HEK293 (cell line): ENCODE measurements around the gene SGMS1.

Experiments
- CTCF ChIA-PET: fragments of 350-600 bp; formaldehyde crosslinking; extraction: SDS; loops from one replicate; lab custom pipeline; 2021; ENCODE audit warnings: antibody characterized with exemption; lab: Yijun Ruan, JAX
- POLR2A ChIA-PET: fragments of 300-600 bp; formaldehyde crosslinking; extraction: SDS; loops from one replicate; lab custom pipeline; 2020; ENCODE audit warnings: antibody characterized with exemption, inconsistent platforms; lab: Yijun Ruan, JAX
- H3K27ac ChIP-seq: fragments of 200-500 bp; sonication (Bioruptor generic); 2 replicates; pipeline ENCODE4 v1.5.1; 2014; ENCODE audit warnings: low read depth, low read length, control low read depth, inconsistent platforms; ENCODE audit errors: extremely low read depth
- H3K36me3 ChIP-seq, 2 experiments: fragments of 200-500 bp in 1 of 2; sonication (Bioruptor generic) in 1 of 2; 1 replicate in 1 of 2; 2 replicates in 1 of 2; pipeline ENCODE4 v1.5.1; 2014 to 2017; ENCODE audit warnings: inconsistent platforms in 2 of 2, low read length in 2 of 2; ENCODE audit not compliant: control insufficient read depth in 2 of 2, insufficient read depth in 1 of 2
- H3K4me1 ChIP-seq: fragments of 200-500 bp; sonication (Bioruptor generic); 2 replicates; pipeline ENCODE4 v1.5.1; 2014; ENCODE audit warnings: mild to moderate bottlenecking, low read length, inconsistent platforms; ENCODE audit not compliant: control insufficient read depth, insufficient read depth
- H3K4me3 ChIP-seq: 2 replicates; pipeline ENCODE4 v1.5.1; 2011; ENCODE audit warnings: low read depth, mild to moderate bottlenecking, control low read depth, low read length, moderate library complexity
- H3K9me3 ChIP-seq: fragments of 200-500 bp; sonication (Bioruptor generic); 2 replicates; pipeline ENCODE4 v1.5.1; 2014; ENCODE audit warnings: low read depth, low read length, inconsistent platforms; ENCODE audit not compliant: control insufficient read depth, insufficient read depth
- BCL11A ChIP-seq: fragments of 450-650 bp; formaldehyde crosslinking; IDR thresholded peaks from 2 replicates; pipeline ENCODE4 v1.5.1; 2016; ENCODE audit warnings: low read depth, missing biosample characterization, missing genetic modification characterization
- BCL11B ChIP-seq: fragments of 450-650 bp; formaldehyde crosslinking; IDR thresholded peaks from 2 replicates; pipeline ENCODE4 v1.5.1; 2016; ENCODE audit warnings: low read depth, missing biosample characterization, missing genetic modification characterization
- GFI1B ChIP-seq: fragments of 450-650 bp; formaldehyde crosslinking; IDR thresholded peaks from 2 replicates; pipeline ENCODE4 v1.5.1; 2016; ENCODE audit warnings: missing biosample characterization, missing genetic modification characterization
- MYNN ChIP-seq: fragments of 450-650 bp; formaldehyde crosslinking; IDR thresholded peaks from 2 replicates; pipeline ENCODE4 v1.5.1; 2016; ENCODE audit warnings: missing biosample characterization, missing genetic modification characterization, borderline replicate concordance
- PATZ1 ChIP-seq: fragments of 450-650 bp; formaldehyde crosslinking; IDR thresholded peaks from 2 replicates; pipeline ENCODE4 v1.5.1; 2016; ENCODE audit warnings: missing biosample characterization, missing genetic modification characterization
- SP7 ChIP-seq: fragments of 450-650 bp; formaldehyde crosslinking; IDR thresholded peaks from 2 replicates; pipeline ENCODE4 v1.5.1; 2016; ENCODE audit warnings: missing biosample characterization, missing genetic modification characterization
- WT1 ChIP-seq: fragments of 450-650 bp; formaldehyde crosslinking; IDR thresholded peaks from 2 replicates; pipeline ENCODE4 v1.5.1; 2016; ENCODE audit warnings: missing biosample characterization, missing genetic modification characterization
- ZEB2 ChIP-seq: fragments of 450-650 bp; formaldehyde crosslinking; IDR thresholded peaks from 2 replicates; pipeline ENCODE4 v1.5.1; 2016; ENCODE audit warnings: missing biosample characterization, missing genetic modification characterization
- ZNF10 ChIP-seq: fragments of 450-650 bp; formaldehyde crosslinking; IDR thresholded peaks from 2 replicates; pipeline ENCODE4 v1.5.1; 2017; ENCODE audit warnings: missing biosample characterization, missing genetic modification characterization
- ZNF114 ChIP-seq: fragments of 450-650 bp; formaldehyde crosslinking; IDR thresholded peaks from 2 replicates; pipeline ENCODE4 v1.5.0; 2017; ENCODE audit warnings: missing biosample characterization, missing genetic modification characterization
- ZNF239 ChIP-seq: fragments of 450-650 bp; formaldehyde crosslinking; IDR thresholded peaks from 2 replicates; pipeline ENCODE4 v1.5.1; 2016; ENCODE audit warnings: missing biosample characterization, missing genetic modification characterization
- ZNF311 ChIP-seq: fragments of 450-650 bp; formaldehyde crosslinking; IDR thresholded peaks from 2 replicates; pipeline ENCODE4 v1.5.1; 2017; ENCODE audit warnings: missing biosample characterization, missing genetic modification characterization, borderline replicate concordance
- ZNF391 ChIP-seq: fragments of 450-650 bp; formaldehyde crosslinking; IDR thresholded peaks from 2 replicates; pipeline ENCODE4 v1.5.1; 2016; ENCODE audit warnings: low read depth, missing biosample characterization, missing genetic modification characterization, borderline replicate concordance
- ZNF433 ChIP-seq: fragments of 450-650 bp; formaldehyde crosslinking; IDR thresholded peaks from 2 replicates; pipeline ENCODE4 v1.5.1; 2016; ENCODE audit warnings: missing biosample characterization, missing genetic modification characterization, low read depth
- ZNF548 ChIP-seq: fragments of 450-650 bp; formaldehyde crosslinking; IDR thresholded peaks from 2 replicates; pipeline ENCODE4 v1.5.1; 2016; ENCODE audit warnings: missing biosample characterization, missing genetic modification characterization
- ZNF624 ChIP-seq: fragments of 450-650 bp; formaldehyde crosslinking; IDR thresholded peaks from 2 replicates; pipeline ENCODE4 v1.5.1; 2017; ENCODE audit warnings: missing biosample characterization, missing genetic modification characterization
- ZNF660 ChIP-seq: fragments of 450-650 bp; IDR thresholded peaks from 2 replicates; pipeline ENCODE4 v1.5.1; 2018; ENCODE audit warnings: missing biosample characterization, mild to moderate bottlenecking, missing genetic modification characterization
- ZNF707 ChIP-seq: fragments of 450-650 bp; formaldehyde crosslinking; IDR thresholded peaks from 2 replicates; pipeline ENCODE4 v1.5.1; 2016; ENCODE audit warnings: missing biosample characterization, missing genetic modification characterization
- ZSCAN18 ChIP-seq: fragments of 450-650 bp; formaldehyde crosslinking; IDR thresholded peaks from 2 replicates; pipeline ENCODE4 v1.5.1; 2016; ENCODE audit warnings: missing biosample characterization, missing genetic modification characterization
- TF ChIP-seq, protein P1 (sequence below): fragments of 450-650 bp; formaldehyde crosslinking; IDR thresholded peaks from 2 replicates; pipeline ENCODE4 v1.5.1; 2016; ENCODE audit warnings: missing biosample characterization, missing genetic modification characterization

Gene SGMS1

GRCh38 chr10:50289196-50289595 is 334.6 kb downstream of the SGMS1 start (continued):
- TF ChIP-seq, protein P1, sequence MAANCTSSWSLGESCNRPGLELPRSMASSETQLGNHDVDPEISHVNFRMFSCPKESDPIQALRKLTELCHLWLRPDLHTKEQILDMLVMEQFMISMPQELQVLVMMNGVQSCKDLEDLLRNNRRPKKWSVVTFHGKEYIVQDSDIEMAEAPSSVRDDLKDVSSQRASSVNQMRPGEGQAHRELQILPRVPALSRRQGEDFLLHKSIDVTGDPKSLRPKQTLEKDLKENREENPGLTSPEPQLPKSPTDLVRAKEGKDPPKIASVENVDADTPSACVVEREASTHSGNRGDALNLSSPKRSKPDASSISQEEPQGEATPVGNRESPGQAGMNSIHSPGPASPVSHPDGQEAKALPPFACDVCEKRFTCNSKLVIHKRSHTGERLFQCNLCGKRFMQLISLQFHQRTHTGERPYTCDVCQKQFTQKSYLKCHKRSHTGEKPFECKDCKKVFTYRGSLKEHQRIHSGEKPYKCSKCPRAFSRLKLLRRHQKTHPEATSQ: no peak

DNA sequence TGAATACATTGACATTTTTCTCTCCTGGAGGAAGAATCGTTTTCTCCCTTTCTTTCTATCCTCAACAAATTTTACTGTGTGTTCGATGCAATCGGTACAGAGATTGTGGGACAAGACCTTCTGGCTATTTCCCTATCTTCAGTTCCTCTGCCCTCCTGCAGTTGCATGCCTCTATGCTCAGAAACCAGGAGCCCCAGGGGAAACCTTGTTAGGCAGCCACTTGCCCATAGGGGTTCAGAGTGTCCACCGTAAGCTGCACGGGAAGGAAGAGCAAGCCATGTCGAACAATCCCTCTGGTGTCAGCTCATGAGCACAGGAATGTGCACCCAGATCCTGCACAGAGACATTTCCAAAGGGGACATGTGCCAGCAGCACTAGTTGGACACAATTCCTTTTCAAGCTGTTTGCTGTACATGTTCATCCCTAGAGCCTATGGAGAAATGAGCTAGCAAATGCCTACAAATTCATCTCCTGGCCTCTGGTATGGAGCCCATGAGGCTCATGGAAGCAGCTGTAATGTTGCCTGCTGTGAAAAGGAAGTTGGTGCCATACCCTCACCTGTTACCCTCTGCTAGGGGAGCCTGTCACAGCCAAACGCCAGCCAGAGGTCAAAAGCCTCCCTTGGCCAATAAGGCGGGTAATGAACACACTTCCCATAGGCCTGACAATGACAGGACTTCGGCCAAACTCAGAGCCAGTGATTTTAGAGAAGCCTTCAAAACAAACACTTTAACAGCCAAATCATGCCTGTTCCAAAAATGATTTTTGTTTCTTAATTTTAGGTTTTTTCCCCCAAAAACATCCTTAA is 336.6 kb downstream of the SGMS1 start:
- POLR2A ChIA-PET: no interaction called here
- Histone ChIP-seq H3K4me3 (no peak overlapping the region), H3K4me1 (no peaks in the 10 kb centered on the region), H3K9me3 (no peaks in the 10 kb centered on the region), H3K27ac (no peak overlapping the region), H3K36me3 (no peaks in the 10 kb centered on the region)
- CTCF ChIA-PET: no interaction called here
- no peak for TF ChIP-seq ZNF391 (tag by site-specific recombination)
- no peak for TF ChIP-seq ZNF239 (tag by site-specific recombination)
- TF ChIP-seq ZNF707 (tag by site-specific recombination): no peak

- POLR2A ChIA-PET: no interaction called here
- TF ChIP-seq BCL11B (tag by site-specific recombination) (no peak), SP7 (tag by site-specific recombination) (no peak), BCL11A (tag by site-specific recombination) (no peak), ZNF10 (tag by site-specific recombination) (no peak), MYNN (tag by site-specific recombination) (no peak), WT1 (tag by site-specific recombination) (no peak), ZNF624 (tag by site-specific recombination) (no peak), PATZ1 (no peak), ZNF707 (tag by site-specific recombination) (no peak), GFI1B (tag by site-specific recombination) (no peak)
- CTCF ChIA-PET: no interaction called here
Observed at GRCh38 chr10:50286517-50286916, 337.2 kb downstream of the SGMS1 start.

GRCh38 chr10:50281967-50282522 is 341.7 kb downstream of the SGMS1 start:
- POLR2A ChIA-PET: no interaction called here

More at GRCh38 chr10:50286517-50286916, 337.2 kb downstream of the SGMS1 start:
- H3K9me3 ChIP-seq: no peaks in the 10 kb centered on the region
- H3K4me1 ChIP-seq: no peaks in the 10 kb centered on the region
- no peaks in the 10 kb centered on the region for H3K36me3 ChIP-seq
- no peak overlapping the region for H3K4me3 ChIP-seq
- no peak overlapping the region for H3K27ac ChIP-seq

More at GRCh38 chr10:50281967-50282522, 341.7 kb downstream of the SGMS1 start:
- CTCF ChIA-PET: interaction anchor here (0.6 to 0.7 kb wide), 2 partner anchors 1114 to 1457 kb away, joined by 3 read pairs; no protein-coding TSS in a partner anchor
- TF ChIP-seq ZNF548 (tag by site-specific recombination) (no peak), ZNF114 (tag by site-specific recombination) (no peak), ZNF311 (tag by site-specific recombination) (no peak), ZEB2 (no peak), ZSCAN18 (tag by site-specific recombination) (no peak), ZNF660 (tag by site-specific recombination) (no peak), ZNF433 (tag by site-specific recombination) (no peak)
- TF ChIP-seq, protein P1: no peak
- H3K4me1 ChIP-seq: no peaks in the 10 kb centered on the region
- no peak overlapping the region for H3K4me3 ChIP-seq
- no peaks in the 10 kb centered on the region for H3K36me3 ChIP-seq
- H3K27ac ChIP-seq: no peak overlapping the region
- no peaks in the 10 kb centered on the region for H3K9me3 ChIP-seq
